Stimulated activated CD4-positive, alpha-beta T cell treated with anti-CD3 and anti-CD28 coated beads, TNF-alpha, amount 100 ng/mL, for 1 hour (primary cell): ENCODE data around the gene GBA2.

Source experiments
- DNase-seq, 3 donors: peaks; one replicate each; pipeline ENCODE4 v3.0.0-alpha.2; 2020; ENCODE audit warnings: low read depth in 3 of 3, low spot score in 1 of 3

Gene GBA2

DNA sequence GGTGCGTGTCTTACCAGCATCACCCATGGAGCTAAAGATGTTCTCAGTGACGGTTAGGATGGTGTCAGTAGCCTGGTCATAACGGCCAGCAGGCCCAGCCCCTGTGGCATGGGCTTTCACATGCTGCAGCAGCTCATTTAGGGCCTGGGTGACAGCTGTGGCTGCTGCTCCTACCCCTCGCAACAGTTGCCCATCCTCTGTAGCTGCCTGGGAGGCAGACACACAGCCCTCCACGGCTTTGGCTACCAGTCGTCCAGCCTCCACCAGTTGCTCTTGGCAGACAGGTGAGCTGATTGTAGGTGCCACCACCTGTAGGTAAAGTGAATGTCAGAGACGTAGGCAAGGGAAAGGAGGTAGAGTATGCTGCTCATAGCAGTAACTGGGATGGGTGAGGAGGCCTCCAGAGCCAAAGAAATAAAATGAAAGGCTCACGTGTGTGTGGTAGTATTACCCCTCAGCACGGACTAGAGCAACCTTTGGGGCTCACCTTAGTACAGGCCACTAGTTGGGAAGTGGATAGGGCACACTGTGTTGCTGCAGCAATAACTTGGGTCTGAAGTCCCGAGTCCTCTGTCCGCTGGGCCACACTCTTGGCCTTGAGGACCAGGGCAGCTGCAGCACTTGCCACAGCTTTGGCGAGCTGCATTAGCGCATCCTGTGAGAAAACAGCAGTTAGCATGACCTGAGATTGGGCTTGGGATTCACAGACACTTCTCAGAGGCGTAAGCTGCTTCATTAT lies 31.7 kb downstream of the GBA2 start:
- no peak for DNase-seq

DNA sequence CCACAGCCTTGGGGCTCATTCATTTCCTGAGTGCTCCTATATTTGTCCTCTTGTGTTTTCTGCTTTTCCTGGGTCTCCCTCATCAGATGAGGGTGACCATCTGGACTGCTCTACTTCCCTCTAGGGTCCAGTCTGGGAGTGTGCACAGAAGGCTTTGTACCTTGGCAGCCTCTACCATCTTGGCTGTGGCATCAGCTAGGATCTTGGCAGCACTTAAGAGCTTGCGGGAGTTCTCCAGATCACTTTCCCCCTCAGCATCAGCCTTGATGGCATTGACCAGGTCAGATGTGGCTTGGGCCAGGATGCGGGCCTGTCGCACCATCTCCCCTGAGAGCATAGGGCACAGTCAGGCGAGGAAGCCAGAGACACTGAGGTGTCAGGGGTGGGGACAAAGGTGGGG lies 32.8 kb downstream of the GBA2 start:
- no peak for DNase-seq

DNA sequence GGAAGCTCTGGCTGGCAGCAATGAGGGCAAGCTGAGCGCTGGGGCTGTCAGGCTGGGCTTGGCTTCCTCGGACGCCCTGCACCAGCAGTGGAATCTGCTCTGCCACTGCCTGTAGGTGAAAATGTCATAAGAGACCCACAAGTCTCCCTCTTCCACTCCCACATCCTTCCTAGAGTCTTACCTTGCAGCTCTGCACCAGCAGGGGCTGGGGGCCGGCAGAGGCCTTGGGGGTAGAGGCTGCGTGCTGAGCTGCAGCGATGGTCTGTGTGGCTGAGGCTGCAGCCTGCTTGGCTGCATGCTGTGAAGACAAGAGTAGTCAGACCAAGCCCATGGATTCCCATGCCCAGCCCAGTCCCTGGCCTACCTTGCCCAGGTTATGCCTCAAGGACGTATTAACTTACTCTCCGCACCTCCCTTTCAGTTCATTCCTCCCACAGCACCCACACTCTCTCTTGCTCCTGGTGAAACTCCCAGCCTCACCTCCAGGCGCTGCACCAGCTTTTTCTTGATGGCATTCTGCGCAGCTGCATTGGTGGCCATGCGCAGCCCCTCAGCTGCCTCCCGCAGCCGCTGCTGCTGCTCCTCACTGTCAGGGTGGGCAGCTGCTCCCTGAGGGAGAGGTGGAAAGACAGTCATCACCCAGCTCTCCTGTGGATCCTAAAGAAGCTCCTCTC lies 34.3 kb downstream of the GBA2 start:
- no peak for DNase-seq

DNA sequence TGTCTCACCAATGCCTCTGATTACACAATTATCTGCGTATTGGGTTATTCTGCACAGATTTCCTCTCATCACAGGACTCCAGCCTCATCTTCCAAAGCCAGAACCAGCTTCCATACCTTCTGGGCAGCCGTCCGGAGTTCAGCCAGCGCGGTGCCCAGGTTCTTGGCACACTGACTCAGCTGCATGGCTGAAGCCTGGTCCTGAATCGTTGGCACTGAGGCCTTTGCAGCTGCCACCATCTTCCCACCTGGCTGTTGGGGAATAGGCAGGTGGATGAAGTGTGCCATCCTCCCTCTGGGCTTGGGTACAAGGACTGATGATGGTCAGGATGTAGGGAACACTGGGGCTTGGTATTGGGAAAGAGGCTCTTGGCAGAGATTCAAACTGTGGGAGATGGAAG lies 34.9 kb downstream of the GBA2 start:
- DNase-seq: no peak

- no peak for DNase-seq
Observed at GRCh38 chr9:35713578-35713977, 35.5 kb downstream of the GBA2 start.

- DNase-seq: no peak
Observed at GRCh38 chr9:35712762-35713400, 36.1 kb downstream of the GBA2 start.

GRCh38 chr9:35711501-35712428 lies 37.3 kb downstream of the GBA2 start:
- DNase-seq: no peak

GRCh38 chr9:35710818-35711500 lies 38.1 kb downstream of the GBA2 start:
- no peak for DNase-seq

DNA sequence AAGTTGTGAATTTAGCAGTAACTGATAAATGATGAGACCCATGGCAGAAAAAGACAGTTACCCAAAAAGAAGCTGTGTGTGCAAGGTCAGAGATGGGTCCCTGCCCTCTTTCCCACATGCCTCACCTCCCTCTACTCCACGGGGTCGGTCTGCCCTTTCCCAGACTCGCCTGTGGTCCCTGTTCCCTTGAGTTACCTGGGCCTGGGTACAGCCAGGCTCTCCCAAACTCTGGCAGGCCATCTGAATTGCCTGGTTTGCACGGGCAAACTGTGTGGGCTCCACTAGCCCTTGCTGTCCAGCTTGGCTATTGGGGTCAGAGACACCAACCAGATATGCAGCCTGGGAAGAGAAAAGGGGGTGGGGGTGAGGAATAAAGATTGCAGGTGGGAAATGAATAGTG lies 40.9 kb downstream of the GBA2 start:
- no peak for DNase-seq

DNA sequence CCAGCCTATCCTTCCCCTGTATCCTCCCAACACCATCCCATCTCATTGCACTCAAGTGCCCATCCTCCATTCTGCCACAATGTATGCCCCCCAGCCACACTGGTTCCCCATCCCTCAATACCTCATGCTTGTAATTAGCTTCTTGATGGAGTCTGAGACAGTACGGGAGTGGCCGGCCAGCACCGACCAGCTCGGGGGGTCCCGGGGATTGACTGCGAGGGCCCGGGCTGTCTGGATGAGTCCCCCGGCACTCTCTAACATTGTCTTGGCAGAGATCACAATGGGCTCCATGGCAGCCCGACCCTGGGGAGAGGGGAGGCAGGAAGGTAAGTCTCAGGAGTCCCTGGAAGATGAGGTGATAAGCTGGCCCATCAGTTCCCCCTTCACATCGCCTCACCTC lies 42.1 kb downstream of the GBA2 start:
- no peak for DNase-seq

GRCh38 chr9:35705836-35706430 lies 43.1 kb downstream of the GBA2 start:
- DNase-seq: no peak

- DNase-seq: no peak
Observed at GRCh38 chr9:35705372-35705771, 43.7 kb downstream of the GBA2 start.

GRCh38 chr9:35703906-35704672 lies 44.9 kb downstream of the GBA2 start:
- DNase-seq: no peak

- DNase-seq: no peak
Observed at GRCh38 chr9:35702696-35703095, 46.3 kb downstream of the GBA2 start.

DNA sequence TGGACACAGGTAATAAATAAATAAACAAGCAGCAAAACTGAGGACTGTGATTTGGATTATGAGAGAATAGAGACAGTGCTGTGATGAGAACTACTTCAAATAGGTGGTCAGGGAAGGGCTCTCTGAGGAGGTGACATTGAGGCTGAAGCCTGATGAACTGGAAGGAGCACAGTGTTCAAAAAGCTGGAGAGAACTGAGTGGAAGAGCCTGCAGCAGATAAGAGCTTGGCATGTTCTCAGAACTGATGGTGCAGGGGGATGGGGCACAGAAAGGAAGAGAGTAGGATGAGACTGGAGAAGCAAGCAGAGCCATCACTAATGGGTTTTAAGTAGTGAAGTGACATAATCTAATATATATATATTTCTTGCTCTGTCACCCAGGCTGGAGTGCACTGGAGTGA lies 48.1 kb downstream of the GBA2 start:
- DNase-seq: no peak

DNA sequence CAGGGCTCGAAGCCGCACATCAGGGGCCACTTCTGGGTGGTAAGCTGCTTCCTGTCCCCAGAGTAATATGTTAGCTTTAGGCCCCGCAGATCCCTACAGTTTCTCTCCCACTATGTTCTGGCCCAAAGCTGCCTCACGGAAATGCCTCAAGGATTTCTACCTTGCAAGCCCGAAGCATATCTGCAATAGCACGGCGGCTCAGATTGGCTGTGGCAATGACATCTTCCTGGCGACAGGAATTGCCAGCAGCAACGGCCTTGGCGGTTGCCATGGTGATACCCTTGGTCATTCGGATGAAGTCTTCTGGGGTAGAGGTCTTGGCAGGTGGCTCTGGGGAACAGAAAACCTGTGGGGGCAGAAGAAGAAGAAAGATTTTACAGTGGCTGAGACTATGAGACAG lies 49.0 kb downstream of the GBA2 start:
- no peak for DNase-seq

- no peak for DNase-seq
Observed at GRCh38 chr9:35698231-35698630, 50.8 kb downstream of the GBA2 start.

- DNase-seq: no peak
Observed at GRCh38 chr9:35697486-35697885, 51.5 kb downstream of the GBA2 start.

GRCh38 chr9:35696520-35697215 lies 52.4 kb downstream of the GBA2 start:
- DNase-seq: peak in 2 of 3 donors; percentile 24 to 39
